SK-N-SH treated with all-trans-retinoic acid at 6 μM for 48 hours (cell line): ENCODE data around the gene TSNAX.

ENCODE experiments used
- CREB5 ChIP-seq: fragments of 250-450 bp; sonication (Bioruptor Pico); IDR thresholded peaks from 2 replicates; pipeline ENCODE4 v1.5.1; 2020; ENCODE audit warnings: low read depth, mild to moderate bottlenecking, moderate library complexity
- PATZ1 ChIP-seq: fragments of 250-450 bp; sonication (Bioruptor Pico); IDR thresholded peaks from 2 replicates; pipeline ENCODE4 v1.8.0; 2020; ENCODE audit warnings: mild to moderate bottlenecking, moderate library complexity, borderline replicate concordance
- PPARA ChIP-seq: fragments of 250-450 bp; sonication (Bioruptor Pico); IDR thresholded peaks from 2 replicates; pipeline ENCODE4 v1.5.0; 2020; ENCODE audit warnings: mild to moderate bottlenecking, borderline replicate concordance

GRCh38 chr1:231596337-231596791 lies 67.9 kb downstream of the TSNAX start:
- no peak for TF ChIP-seq PATZ1 (CRISPR knock-in tag)
- TF ChIP-seq PPARA (CRISPR knock-in tag) = no peak
- no peak for TF ChIP-seq CREB5 (CRISPR knock-in tag)
